HTR-8/SVneo (cell line): ENCODE data around the gene WASF3.

Experiments used
- DNase-seq: peaks from one replicate; pipeline ENCODE4 v3.0.0; 2011; ENCODE audit warnings: low spot score, mixed read lengths; ENCODE audit not compliant: insufficient read length
- FAIRE-seq: peaks from 2 replicates; lab custom pipeline; 2011; peaks lifted over from hg19 to GRCh38; lab: Jason Lieb, UNC

WASF3 gene

GRCh38 chr13:26668357-26669146 is 111.1 kb downstream of the WASF3 start:
- DNase-seq, result no peak
- no peak for FAIRE-seq

- DNase-seq (no peak), FAIRE-seq (no peak)
Measured at GRCh38 chr13:26673890-26674289, 116.4 kb downstream of the WASF3 start.

GRCh38 chr13:26677156-26677555 is 119.7 kb downstream of the WASF3 start:
- no peak for FAIRE-seq
- no peak for DNase-seq

- no peak for DNase-seq
- no peak for FAIRE-seq
Measured at GRCh38 chr13:26678330-26678729, 120.8 kb downstream of the WASF3 start.

- no peak for FAIRE-seq
Measured at GRCh38 chr13:26678796-26679195, 121.3 kb downstream of the WASF3 start.

GRCh38 chr13:26679411-26680122 is 122.1 kb downstream of the WASF3 start:
- FAIRE-seq (no peak), DNase-seq (no peak)

More at GRCh38 chr13:26678796-26679195, 121.3 kb downstream of the WASF3 start:
- DNase-seq, result no peak

GRCh38 chr13:26680123-26680450 is 122.6 kb downstream of the WASF3 start:
- FAIRE-seq (peak; percentile 28), DNase-seq (peak; percentile 17)

GRCh38 chr13:26680572-26680971 is 123.1 kb downstream of the WASF3 start:
- DNase-seq (no peak), FAIRE-seq (no peak)

- FAIRE-seq (no peak), DNase-seq (no peak)
Measured at GRCh38 chr13:26681036-26681435, 123.6 kb downstream of the WASF3 start.

- no peak for DNase-seq
- FAIRE-seq, result no peak
Measured at GRCh38 chr13:26682606-26683005, 125.1 kb downstream of the WASF3 start.

- FAIRE-seq, result no peak
- DNase-seq, result no peak
Measured at GRCh38 chr13:26685606-26686005, 128.1 kb downstream of the WASF3 start.

GRCh38 chr13:26686285-26686684 is 128.8 kb downstream of the WASF3 start:
- no peak for FAIRE-seq
- DNase-seq, result no peak

- FAIRE-seq, result no peak
Measured at GRCh38 chr13:26688286-26688685, 130.8 kb downstream of the WASF3 start.

GRCh38 chr13:26688980-26689379 is 131.5 kb downstream of the WASF3 start:
- FAIRE-seq, result no peak
- DNase-seq, result no peak

More at GRCh38 chr13:26688286-26688685, 130.8 kb downstream of the WASF3 start:
- no peak for DNase-seq

- no peak for FAIRE-seq
- DNase-seq, result no peak
Measured at GRCh38 chr13:26693749-26694463, 136.4 kb downstream of the WASF3 start.

- FAIRE-seq, result no peak
Measured at GRCh38 chr13:26694609-26695359, 137.3 kb downstream of the WASF3 start.

GRCh38 chr13:26695360-26695705 is 137.8 kb downstream of the WASF3 start:
- FAIRE-seq, result no peak
- no peak for DNase-seq

More at GRCh38 chr13:26694609-26695359, 137.3 kb downstream of the WASF3 start:
- no peak for DNase-seq

- no peak for DNase-seq
- no peak for FAIRE-seq
Measured at GRCh38 chr13:26695891-26696311, 138.4 kb downstream of the WASF3 start.

GRCh38 chr13:26697069-26697955 is 139.8 kb downstream of the WASF3 start:
- DNase-seq (no peak), FAIRE-seq (no peak)
